Mucosa of rectum (tissue), 2 donors: ENCODE measurements around the gene ATP5F1A.
"Not testable (repeated sequence)": the region's sequence is repeated elsewhere in the genome, so short reads cannot be mapped to it uniquely, and the experiment has no call there.

ENCODE experiments used
- H3K27ac ChIP-seq, 2 donors: one replicate each; pipeline ENCODE4 v1.7.0; 2013; ENCODE audit warnings: inconsistent platforms in 2 of 2, low read depth in 2 of 2, low read length in 2 of 2
- H3K27me3 ChIP-seq, 2 donors: one replicate each; pipeline ENCODE4 v1.7.0; 2013; ENCODE audit warnings: low read length in 2 of 2; ENCODE audit not compliant: control insufficient read depth in 2 of 2, insufficient read depth in 2 of 2
- H3K36me3 ChIP-seq, 2 donors: one replicate each; pipeline ENCODE4 v1.7.0; 2013; ENCODE audit warnings: low read length in 2 of 2; ENCODE audit not compliant: control insufficient read depth in 2 of 2, insufficient read depth in 2 of 2
- H3K4me1 ChIP-seq, 2 donors: one replicate each; pipeline ENCODE4 v1.7.0; 2013; ENCODE audit warnings: low read length in 2 of 2, mild to moderate bottlenecking in 1 of 2; ENCODE audit not compliant: control insufficient read depth in 2 of 2, insufficient read depth in 2 of 2
- H3K4me3 ChIP-seq, 2 donors: one replicate each; pipeline ENCODE4 v1.7.0; 2013; ENCODE audit warnings: low read length in 2 of 2
- H3K9ac ChIP-seq, 2 donors: one replicate each; pipeline ENCODE4 v1.7.0; 2013; ENCODE audit warnings: low read length in 2 of 2, low read depth in 1 of 2, mild to moderate bottlenecking in 1 of 2
- H3K9me3 ChIP-seq, 2 donors: one replicate each; pipeline ENCODE4 v1.7.0; 2013; ENCODE audit warnings: low read length in 2 of 2; ENCODE audit not compliant: control insufficient read depth in 2 of 2
- donor health status: healthy.
- donor health status: Normal muscosa, but diverticular disease.

ATP5F1A gene

DNA sequence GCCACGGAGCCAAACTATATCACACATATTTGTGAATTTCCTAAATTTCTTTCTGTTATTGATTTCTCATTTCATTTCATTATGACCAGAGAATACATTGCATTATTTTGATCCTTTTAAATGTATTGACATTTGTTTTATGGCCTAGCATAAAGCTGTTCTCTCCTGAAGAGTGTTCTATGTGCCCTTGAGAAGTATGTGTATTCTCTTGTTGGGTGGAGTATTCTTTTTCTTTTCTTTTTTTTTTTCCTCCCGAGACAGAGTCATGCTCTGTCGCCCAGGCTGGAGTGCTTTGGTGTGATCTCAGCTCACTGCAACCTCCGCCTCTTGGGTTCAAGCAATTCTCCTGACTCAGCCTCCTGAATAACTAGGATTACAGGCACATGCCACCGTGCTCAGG, 11.3 kb upstream of the ATP5F1A start:
- Histone ChIP-seq H3K27me3 (no peaks in the 10 kb centered on the region), H3K27ac (no peak overlapping the region), H3K9me3 (no peaks in the 10 kb centered on the region), H3K4me3 (no peak overlapping the region), H3K4me1 (peaks cover 0 to 2% of the 10 kb centered on the region in 2 donors), H3K9ac (no peak overlapping the region), H3K36me3 (peaks cover 0 to 9% of the 10 kb centered on the region in 2 donors)

DNA sequence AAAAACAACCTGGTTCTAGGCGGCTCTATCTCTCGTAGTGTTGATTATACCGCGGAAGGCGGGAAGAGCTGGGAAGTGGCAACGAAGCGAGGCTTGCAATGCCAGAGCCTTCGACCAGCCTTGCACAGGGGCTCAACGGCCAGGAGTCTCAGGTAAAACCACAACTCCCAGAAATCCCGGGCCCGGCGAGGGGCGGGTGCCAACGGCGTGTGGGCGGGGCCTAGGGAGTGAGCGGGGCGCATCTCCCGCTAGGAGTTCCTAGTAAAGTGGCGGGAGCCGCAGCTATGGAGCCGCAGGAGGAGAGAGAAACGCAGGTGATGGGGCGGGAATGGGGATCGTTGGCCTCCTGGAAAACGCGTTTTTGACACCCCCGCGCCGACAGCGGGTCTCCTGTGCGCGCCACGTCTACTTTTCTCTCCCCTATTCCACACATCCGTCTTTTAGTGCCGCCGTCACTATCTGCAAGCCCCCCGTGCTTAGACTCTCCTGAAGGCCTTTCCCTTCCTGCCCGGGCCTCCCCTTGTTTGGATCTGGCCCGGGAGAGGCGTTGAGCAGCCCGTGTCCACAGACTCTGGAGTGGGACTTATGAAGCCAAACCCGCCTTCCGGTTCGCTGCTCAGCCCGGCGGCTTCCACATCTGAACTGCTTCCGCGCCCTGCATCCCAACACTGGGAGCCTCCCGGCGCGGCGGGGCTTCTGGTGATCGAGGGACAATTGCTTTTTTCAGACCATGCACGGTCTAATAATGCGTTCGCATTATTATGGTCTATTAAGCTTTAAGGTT, 6.2 kb upstream of the ATP5F1A start, which contains the start of gene HAUS1:
TSS of gene HAUS1 (plus strand) at position 258 of the 784 bp plus-strand sequence. CDS start at position 285, 27 bp downstream.
- peak within 1 kb of the TSS; percentile 78 to 80 for H3K9ac ChIP-seq
- no peaks in the 10 kb centered on the region for H3K9me3 ChIP-seq
- H3K4me1 ChIP-seq = no peaks in the 10 kb centered on the region
- H3K36me3 ChIP-seq = peaks cover 0 to 2% of the 10 kb centered on the region in 2 donors
- no peaks in the 10 kb centered on the region for H3K27me3 ChIP-seq
- peak within 1 kb of the TSS; percentile 74 to 78 for H3K27ac ChIP-seq
- peak within 1 kb of the TSS; percentile 92 to 93 for H3K4me3 ChIP-seq

DNA sequence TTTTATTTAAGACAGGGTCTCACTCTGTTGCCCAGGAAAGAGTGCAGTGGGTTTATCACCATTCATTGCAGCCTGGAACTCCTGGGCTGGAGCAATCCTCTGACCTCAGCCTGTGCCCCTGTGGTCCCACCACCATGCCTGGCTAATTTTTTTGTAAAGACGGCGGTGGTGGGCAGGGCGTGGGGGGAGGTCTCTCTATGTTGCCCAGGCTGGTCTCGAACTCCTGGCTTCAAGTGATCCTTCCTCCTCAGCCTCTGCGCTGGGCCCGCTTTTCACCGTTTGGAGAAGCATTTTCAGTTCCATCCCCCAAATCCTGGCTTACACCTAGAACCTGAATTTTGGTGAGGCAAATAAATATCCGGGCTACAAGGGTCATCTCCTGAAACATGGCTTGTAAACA, 1.4 kb upstream of the ATP5F1A start:
- Histone ChIP-seq H3K9ac (no peak overlapping the region), H3K9me3 (no peaks in the 10 kb centered on the region), H3K27ac (no peak overlapping the region), H3K36me3 (peaks cover 0 to 5% of the 10 kb centered on the region in 2 donors), H3K4me3 (no peak overlapping the region), H3K4me1 (peaks cover 7 to 8% of the 10 kb centered on the region in 2 donors), H3K27me3 (no peaks in the 10 kb centered on the region)

DNA sequence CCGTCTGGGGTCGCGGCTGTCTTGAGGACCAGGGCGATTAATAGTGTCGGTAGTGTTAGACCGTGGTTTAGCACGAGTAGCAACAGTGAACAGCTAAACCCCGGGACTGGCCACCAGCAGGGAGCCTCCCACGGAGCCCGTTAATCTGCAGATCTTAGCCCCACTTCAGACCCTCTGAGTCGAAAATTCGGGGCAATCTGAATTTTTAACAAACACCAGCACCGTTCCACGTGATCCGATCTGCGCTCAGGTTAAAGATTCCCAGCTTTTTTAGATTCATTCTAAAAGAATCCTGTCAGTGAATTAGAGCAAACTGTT, 479 bp upstream of the ATP5F1A start:
- H3K4me1 ChIP-seq = peaks cover 7 to 8% of the 10 kb centered on the region in 2 donors
- H3K27ac ChIP-seq = peak overlapping the region; percentile 96 to 97

DNA sequence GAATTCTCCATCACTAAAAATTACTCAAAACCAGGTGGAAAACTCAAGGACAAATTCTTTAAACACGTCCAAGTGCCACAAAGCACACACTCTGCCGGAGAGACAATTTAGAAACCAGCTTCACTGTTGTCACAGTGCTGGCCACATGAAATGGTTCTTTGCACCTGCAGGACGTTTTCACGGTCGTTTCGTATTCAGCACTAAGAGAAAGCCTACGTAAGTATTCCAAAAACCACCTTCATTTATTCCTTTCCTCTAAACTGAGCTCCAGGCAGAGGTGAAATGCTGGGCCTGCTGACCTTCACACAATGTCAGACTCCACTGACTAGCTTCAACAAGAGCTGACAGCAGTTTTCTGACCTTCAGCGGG, 680 bp downstream of the ATP5F1A start:
- Histone ChIP-seq H3K27me3 (no peaks in the 10 kb centered on the region), H3K27ac (peak overlapping the region; percentile 96 to 97), H3K4me3 (peak overlapping the region; percentile 75 to 100), H3K4me1 (peaks cover 7 to 8% of the 10 kb centered on the region in 2 donors), H3K36me3 (peaks cover 7 to 19% of the 10 kb centered on the region in 2 donors), H3K9me3 (no peaks in the 10 kb centered on the region), H3K9ac (peak overlapping the region; percentile 98 to 99)

More for the DNA sequence above, 479 bp upstream of the ATP5F1A start:
- Histone ChIP-seq H3K9ac (peak overlapping the region; percentile 48 to 99), H3K9me3 (no peaks in the 10 kb centered on the region), H3K27me3 (no peaks in the 10 kb centered on the region), H3K36me3 (peaks cover 2 to 10% of the 10 kb centered on the region in 2 donors), H3K4me3 (peak overlapping the region; percentile 75 to 100)

DNA sequence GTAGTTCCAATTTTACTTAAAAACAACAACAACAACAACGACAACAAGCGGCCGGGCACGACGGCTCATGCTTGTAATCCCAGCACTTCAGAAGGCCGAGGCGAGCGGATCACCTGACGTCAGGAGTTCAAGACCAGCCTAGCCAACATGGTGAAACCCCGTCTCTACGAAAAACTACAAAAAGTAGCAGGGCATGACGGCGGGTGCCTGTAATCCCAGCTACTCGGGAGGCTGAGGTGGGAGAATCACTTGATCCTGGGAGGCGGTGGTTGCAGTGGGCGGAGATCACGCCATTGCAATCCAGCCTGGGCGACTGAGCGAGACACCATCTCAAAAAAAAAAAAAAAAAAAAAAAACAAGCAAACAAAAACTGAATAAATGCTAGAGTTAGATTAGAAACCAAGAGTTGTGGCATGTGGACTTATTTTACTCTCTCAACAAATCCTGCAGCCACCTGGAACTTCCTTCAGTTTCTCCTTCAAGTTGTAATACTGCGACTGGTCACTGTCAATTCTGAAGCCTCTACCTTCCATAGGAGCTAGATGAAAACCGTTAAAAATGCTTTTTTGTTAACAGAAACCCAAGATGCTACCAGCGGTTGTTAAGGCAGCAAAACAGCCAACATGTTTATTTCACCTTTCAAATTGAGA, 1.3 kb downstream of the ATP5F1A start:
- Histone ChIP-seq H3K9ac (peak overlapping the region; percentile 98 to 99), H3K4me1 (peaks cover 7 to 8% of the 10 kb centered on the region in 2 donors), H3K27me3 (no peaks in the 10 kb centered on the region), H3K4me3 (peak overlapping the region; percentile 75 to 100), H3K9me3 (no peaks in the 10 kb centered on the region), H3K36me3 (peaks cover 7 to 23% of the 10 kb centered on the region in 2 donors), H3K27ac (peak overlapping the region; percentile 96 to 97)

DNA sequence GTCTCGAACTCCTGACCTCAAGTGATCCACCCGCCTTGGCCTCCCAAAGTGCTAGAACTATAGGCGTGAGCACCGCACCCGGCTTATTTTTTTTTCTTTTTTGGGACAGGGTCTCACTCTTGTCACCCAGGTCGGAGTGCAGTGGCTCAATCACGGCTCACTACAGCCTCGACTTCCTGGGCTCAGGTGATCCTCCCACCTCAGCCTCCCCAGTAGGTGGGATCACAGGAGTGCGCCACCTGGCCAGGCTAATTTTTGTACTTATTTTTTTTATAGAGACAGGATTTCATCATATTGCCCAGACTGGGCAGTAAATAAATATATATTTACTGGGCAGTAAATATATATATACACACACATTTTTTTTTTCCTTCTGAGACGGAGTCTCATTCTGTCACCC, 2.6 kb downstream of the ATP5F1A start:
- peaks cover 19 to 36% of the 10 kb centered on the region in 2 donors for H3K36me3 ChIP-seq
- H3K4me3 ChIP-seq = no peak overlapping the region
- peaks cover 7 to 8% of the 10 kb centered on the region in 2 donors for H3K4me1 ChIP-seq
- H3K9ac ChIP-seq = no peak overlapping the region
- no peaks in the 10 kb centered on the region for H3K9me3 ChIP-seq
- no peak overlapping the region for H3K27ac ChIP-seq
- H3K27me3 ChIP-seq = no peaks in the 10 kb centered on the region

DNA sequence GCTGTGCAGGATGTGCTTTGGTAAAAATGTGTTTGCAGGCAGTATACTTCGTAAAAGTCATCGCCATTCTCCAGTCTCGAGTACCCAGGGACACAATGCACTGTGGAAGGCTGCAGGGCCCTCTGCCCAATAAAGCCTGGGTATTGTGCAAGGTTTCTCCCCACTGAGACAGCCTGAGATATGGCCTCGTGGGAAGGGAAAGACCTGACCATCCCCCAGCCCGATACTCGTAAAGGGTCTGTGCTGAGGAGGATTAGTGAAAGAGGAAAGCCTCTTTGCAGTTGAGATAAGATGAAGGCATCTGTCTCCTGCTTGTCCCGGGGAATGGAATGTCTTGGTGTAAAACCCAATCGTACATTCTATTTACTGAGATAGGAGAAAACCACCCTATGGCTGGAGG, 9.6 kb downstream of the ATP5F1A start:
- H3K4me1 ChIP-seq, H3K9me3 ChIP-seq, H3K9ac ChIP-seq, H3K27me3 ChIP-seq, H3K27ac ChIP-seq, H3K4me3 ChIP-seq: not testable (repeated sequence)
- peaks cover 85 to 94% of the 10 kb centered on the region in 2 donors for H3K36me3 ChIP-seq

DNA sequence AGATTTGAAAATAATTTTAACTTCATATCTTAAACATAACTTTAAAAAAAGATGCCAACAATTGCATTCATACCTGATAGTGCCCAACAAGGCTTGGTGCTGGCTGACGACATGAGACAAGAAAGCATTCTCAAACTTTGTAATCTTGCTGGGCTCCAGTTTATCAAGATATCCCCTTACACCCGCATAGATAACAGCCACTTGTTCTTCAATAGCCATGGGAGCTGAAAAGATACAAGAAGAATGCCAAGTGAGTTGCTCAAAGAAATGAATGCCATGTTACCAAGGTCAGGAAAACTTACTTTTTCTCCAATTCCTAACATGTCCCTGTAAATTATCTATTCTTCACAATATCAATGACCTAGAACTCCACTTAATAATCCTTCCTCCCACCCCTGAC, 13.7 kb downstream of the ATP5F1A start:
- no peak overlapping the region for H3K9ac ChIP-seq
- H3K9me3 ChIP-seq = no peaks in the 10 kb centered on the region
- H3K27me3 ChIP-seq = no peaks in the 10 kb centered on the region
- no peak overlapping the region for H3K27ac ChIP-seq
- peaks cover 65 to 84% of the 10 kb centered on the region in 2 donors for H3K36me3 ChIP-seq
- H3K4me3 ChIP-seq = no peak overlapping the region
- H3K4me1 ChIP-seq = peaks cover 0 to 4% of the 10 kb centered on the region in 2 donors

DNA sequence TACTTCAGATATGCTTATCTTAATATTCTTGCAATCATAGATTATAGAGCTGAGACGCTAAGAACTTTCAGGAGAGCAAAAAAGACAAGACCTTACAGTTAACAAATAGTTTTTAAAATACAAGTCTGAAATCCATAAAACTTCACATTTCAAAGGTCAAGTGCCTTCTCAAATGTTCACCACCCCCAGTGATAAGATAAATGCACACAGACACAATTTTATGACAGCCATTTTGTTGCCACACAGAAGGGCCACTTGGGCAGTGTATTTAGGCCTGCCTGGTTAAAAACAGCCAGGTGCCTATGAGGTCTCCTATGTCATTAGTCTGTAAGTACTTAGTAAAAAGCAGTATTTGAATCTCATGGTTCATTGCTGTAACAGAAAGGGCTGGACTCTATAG, 17.9 kb downstream of the ATP5F1A start:
- Histone ChIP-seq H3K9me3 (no peaks in the 10 kb centered on the region), H3K27ac (no peak overlapping the region), H3K36me3 (peaks cover 32 to 46% of the 10 kb centered on the region in 2 donors), H3K27me3 (no peaks in the 10 kb centered on the region), H3K4me1 (peaks cover 0 to 4% of the 10 kb centered on the region in 2 donors), H3K4me3 (no peak overlapping the region), H3K9ac (no peak overlapping the region)
